ENCODE results near the gene LILRA6.

- TF ChIP-seq CTCF (IDR thresholded peaks at IDR 0.05) (no peak), POLR2A (IDR thresholded peaks at IDR 0.05) (no peak)
Observed at GRCh38 chr19:54207983-54208783, 34.4 kb downstream of the LILRA6 start.
